Measurements from ENCODE around the gene MC5R. TPM values are rescaled to one million over a fixed set of nuclear protein-coding genes. Genes with fewer than 3 reads are reported as not detected.
"Not testable (repeated sequence)": the region's sequence is repeated elsewhere in the genome, so short reads cannot be mapped to it uniquely, and the experiment has no call there.

Gene MC5R
- total RNA-seq, 1 donor from 2014 or later = not detected

- no peak for TF ChIP-seq CTCF (conservative IDR thresholded peaks at IDR 0.05)
- no peaks in the 10 kb centered on the region for H3K36me3 Mint-ChIP-seq (ENCODE audit: low read depth)
- no peak for DNase-seq (ENCODE audit: low read depth, low spot score)
These were observed 12.6 kb downstream of the MC5R start for GRCh38 chr18:13836559-13836958.

GRCh38 chr18:13849791-13850190, 25.8 kb downstream of the MC5R start:
- TF ChIP-seq CTCF (conservative IDR thresholded peaks at IDR 0.05) = no peak
- H3K27ac Mint-ChIP-seq (ENCODE audit: unreplicated experiment) = no peak overlapping the region
- DNase-seq (ENCODE audit: low read depth, low spot score) = no peak
- peaks cover 15% of the 10 kb centered on the region for H3K9me3 Mint-ChIP-seq
- no peaks in the 10 kb centered on the region for H3K36me3 Mint-ChIP-seq (ENCODE audit: low read depth)
- H3K27me3 Mint-ChIP-seq (ENCODE audit: low read depth) = peaks cover 6% of the 10 kb centered on the region
- no peak overlapping the region for H3K4me3 Mint-ChIP-seq
- H3K4me1 Mint-ChIP-seq = no peaks in the 10 kb centered on the region

More at GRCh38 chr18:13836559-13836958, 12.6 kb downstream of the MC5R start:
- Mint-ChIP-seq H3K9me3 (no peaks in the 10 kb centered on the region), H3K27ac (ENCODE audit: unreplicated experiment) (no peak overlapping the region), H3K27me3 (ENCODE audit: low read depth) (peaks cover 8% of the 10 kb centered on the region), H3K4me1 (no peaks in the 10 kb centered on the region), H3K4me3 (no peak overlapping the region)

GRCh38 chr18:13862898-13863297, 38.9 kb downstream of the MC5R start:
- not testable (repeated sequence) for H3K4me3 Mint-ChIP-seq; H3K9me3 Mint-ChIP-seq; H3K36me3 Mint-ChIP-seq (ENCODE audit: low read depth); H3K4me1 Mint-ChIP-seq; H3K27ac Mint-ChIP-seq (ENCODE audit: unreplicated experiment); DNase-seq (ENCODE audit: low read depth, low spot score)
- peaks cover 52% of the 10 kb centered on the region for H3K27me3 Mint-ChIP-seq (ENCODE audit: low read depth)

GRCh38 chr18:13868501-13869271, 44.7 kb downstream of the MC5R start:
- peak overlapping the region; percentile 45 for H3K4me3 Mint-ChIP-seq
- no peak for DNase-seq (ENCODE audit: low read depth, low spot score)
- TF ChIP-seq CTCF (conservative IDR thresholded peaks at IDR 0.05) = no peak
- peaks cover 5% of the 10 kb centered on the region for H3K4me1 Mint-ChIP-seq
- H3K9me3 Mint-ChIP-seq = peaks cover 3% of the 10 kb centered on the region
- H3K36me3 Mint-ChIP-seq (ENCODE audit: low read depth) = no peaks in the 10 kb centered on the region
- no peak overlapping the region for H3K27ac Mint-ChIP-seq (ENCODE audit: unreplicated experiment)
- H3K27me3 Mint-ChIP-seq (ENCODE audit: low read depth) = peaks cover 61% of the 10 kb centered on the region

- peaks cover 50% of the 10 kb centered on the region for H3K27me3 Mint-ChIP-seq (ENCODE audit: low read depth)
- no peaks in the 10 kb centered on the region for H3K36me3 Mint-ChIP-seq (ENCODE audit: low read depth)
- H3K4me1 Mint-ChIP-seq = peaks cover 5% of the 10 kb centered on the region
- no peak for TF ChIP-seq CTCF (conservative IDR thresholded peaks at IDR 0.05)
- H3K27ac Mint-ChIP-seq (ENCODE audit: unreplicated experiment) = no peak overlapping the region
- no peak overlapping the region for H3K4me3 Mint-ChIP-seq
- H3K9me3 Mint-ChIP-seq = no peaks in the 10 kb centered on the region
- DNase-seq (ENCODE audit: low read depth, low spot score) = no peak
These were observed 47.8 kb downstream of the MC5R start for GRCh38 chr18:13871701-13872100.

- Mint-ChIP-seq H3K27me3 (ENCODE audit: low read depth) (peaks cover 44% of the 10 kb centered on the region), H3K4me1 (peaks cover 5% of the 10 kb centered on the region), H3K9me3 (no peaks in the 10 kb centered on the region), H3K27ac (ENCODE audit: unreplicated experiment) (no peak overlapping the region), H3K36me3 (ENCODE audit: low read depth) (no peaks in the 10 kb centered on the region), H3K4me3 (no peak overlapping the region)
- no peak for DNase-seq (ENCODE audit: low read depth, low spot score)
- no peak for TF ChIP-seq CTCF (conservative IDR thresholded peaks at IDR 0.05)
These were observed 48.4 kb downstream of the MC5R start for GRCh38 chr18:13872373-13872772.
